ENCODE results near the gene SNAPIN. TPM values are rescaled to one million over a fixed set of nuclear protein-coding genes. Genes with fewer than 3 reads are reported as not detected.

Gene SNAPIN
- total RNA-seq, 1 donor from 2014 or later: 32.8 TPM

DNA sequence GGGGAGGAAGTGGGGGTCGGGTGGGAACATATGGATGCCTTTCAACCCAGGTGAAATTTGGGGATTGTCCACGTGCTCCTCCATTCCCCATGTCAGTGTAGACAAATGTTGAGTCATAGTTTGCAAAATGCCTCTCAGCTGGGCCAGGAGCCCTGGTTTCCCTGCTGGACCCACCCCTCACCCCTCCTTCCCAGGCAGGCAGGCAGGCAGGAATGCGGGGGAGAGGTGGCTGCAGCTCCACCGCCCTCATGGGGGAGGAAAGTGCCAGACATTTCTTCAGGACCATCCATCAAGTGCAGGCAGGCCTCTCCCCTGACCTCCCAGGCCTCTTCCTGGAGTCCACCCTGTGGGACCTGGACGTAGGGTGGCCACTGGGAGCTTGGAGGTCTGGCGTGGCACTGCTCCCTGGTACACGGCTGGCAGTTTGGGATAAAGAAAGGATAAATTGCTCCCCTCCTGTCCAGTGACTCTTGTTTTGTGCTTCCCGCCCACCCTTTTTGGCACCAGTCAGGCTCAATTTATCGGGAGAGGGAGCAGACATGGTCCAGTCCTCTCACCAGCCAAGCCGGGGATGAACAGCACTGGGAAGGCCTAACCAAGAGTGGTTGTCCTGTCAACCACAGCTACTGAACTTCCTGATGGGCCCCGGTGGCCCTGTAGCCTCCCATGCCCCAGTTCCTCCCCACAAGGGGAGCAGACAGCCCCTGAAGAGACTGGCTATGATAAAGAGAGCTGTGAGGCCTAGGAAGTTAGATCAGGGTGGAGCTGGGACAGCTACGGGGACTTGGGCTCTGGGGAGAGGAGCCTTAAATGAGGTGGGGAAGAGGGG is 38.9 kb downstream of the SNAPIN start:
- no peak for DNase-seq (ENCODE audit: low spot score)
- H3K4me3 Mint-ChIP-seq (ENCODE audit: low read depth): no peak overlapping the region
- no peak overlapping the region for H3K27ac Mint-ChIP-seq
- H3K4me1 Mint-ChIP-seq (ENCODE audit: low read depth): no peaks in the 10 kb centered on the region
- no peaks in the 10 kb centered on the region for H3K27me3 Mint-ChIP-seq (ENCODE audit: low read depth)
- H3K36me3 Mint-ChIP-seq (ENCODE audit: low read depth): no peaks in the 10 kb centered on the region
- H3K9me3 Mint-ChIP-seq: no peaks in the 10 kb centered on the region
- intact Hi-C loops (cut with micrococcal nuclease): no loop called here

DNA sequence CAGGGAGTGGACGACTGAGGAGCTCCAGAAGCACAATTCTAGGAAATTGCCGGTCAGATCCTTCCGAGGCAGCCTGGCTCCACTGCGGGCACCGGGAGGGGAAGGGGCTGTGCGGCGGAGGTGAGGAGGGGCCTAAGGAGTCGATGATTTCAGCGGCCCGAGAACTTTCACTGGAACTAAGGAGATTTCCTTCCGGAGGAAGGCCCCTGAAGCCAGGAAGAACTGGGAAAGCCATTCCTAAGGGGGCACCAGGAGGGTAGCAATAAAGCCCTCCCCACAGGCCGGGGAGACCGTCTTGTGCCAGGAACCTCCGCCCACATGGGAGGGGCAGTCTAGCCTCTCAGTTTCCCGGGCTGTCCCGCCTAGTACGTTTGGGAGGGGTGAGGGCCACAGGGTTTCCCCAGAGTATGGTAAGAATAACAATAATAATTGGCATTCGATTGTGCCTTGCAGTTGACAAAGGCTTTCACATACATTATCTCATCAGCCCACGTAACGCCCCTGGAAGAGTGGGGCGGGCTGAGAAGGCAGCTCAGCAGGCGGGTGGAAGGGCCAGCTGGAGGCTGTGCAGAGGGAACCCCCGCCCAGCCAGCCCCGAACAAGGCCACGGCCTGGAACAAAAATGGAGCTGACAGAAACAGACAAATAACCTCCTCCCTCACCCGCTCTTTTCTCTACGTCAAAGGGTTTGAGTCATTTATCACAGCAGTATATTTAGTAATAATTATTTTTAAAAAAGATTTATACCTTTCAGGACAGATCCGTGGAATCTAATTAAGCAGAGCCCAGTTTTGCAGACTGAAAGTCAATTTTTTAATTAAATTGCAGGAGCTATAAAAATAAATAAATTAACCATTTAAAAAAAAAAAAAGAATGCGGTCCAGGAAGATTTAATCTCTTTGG is 39.8 kb downstream of the SNAPIN start:
- no peaks in the 10 kb centered on the region for H3K9me3 Mint-ChIP-seq
- H3K4me3 Mint-ChIP-seq (ENCODE audit: low read depth): no peak overlapping the region
- H3K4me1 Mint-ChIP-seq (ENCODE audit: low read depth): no peaks in the 10 kb centered on the region
- H3K27ac Mint-ChIP-seq: no peak overlapping the region
- DNase-seq (ENCODE audit: low spot score): no peak
- H3K36me3 Mint-ChIP-seq (ENCODE audit: low read depth): no peaks in the 10 kb centered on the region
- H3K27me3 Mint-ChIP-seq (ENCODE audit: low read depth): no peaks in the 10 kb centered on the region
- intact Hi-C loops (cut with micrococcal nuclease): no loop called here

DNA sequence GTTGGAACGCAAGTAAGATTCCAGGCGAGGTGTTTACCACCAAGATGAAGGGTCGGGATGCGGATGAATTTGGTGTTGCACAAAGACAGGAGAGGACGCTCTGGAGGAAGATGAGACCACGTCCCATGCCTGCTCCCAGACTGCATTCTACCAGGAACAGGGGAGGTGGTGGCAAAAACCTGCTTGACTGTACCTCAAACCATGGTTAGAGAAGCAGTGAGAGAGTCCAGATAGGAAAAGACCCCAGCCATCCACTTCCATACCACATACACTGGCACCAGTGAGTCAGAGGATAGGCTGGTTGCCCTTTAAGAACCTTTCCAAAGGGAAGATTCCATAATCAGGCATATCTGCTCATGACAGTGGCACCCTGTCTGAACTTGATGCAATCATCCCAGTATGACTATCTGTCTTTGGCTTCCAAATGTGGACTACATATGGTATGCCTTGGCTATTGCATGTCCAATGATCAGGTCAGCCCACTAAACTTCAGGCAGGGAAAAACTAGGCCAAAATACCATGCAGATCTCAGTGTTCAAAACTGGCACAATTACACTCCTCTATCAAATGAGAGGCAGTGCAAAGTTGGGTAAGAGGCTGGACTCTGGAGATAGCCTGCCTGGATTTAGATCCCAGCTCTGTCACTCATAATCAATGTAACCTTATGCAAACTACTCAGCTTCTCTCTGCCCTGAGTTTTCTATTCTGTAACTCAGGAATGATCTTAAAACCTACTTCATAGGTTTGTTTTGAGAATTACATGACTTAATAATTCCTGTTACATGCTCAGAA is 40.6 kb downstream of the SNAPIN start:
- no peaks in the 10 kb centered on the region for H3K27me3 Mint-ChIP-seq (ENCODE audit: low read depth)
- intact Hi-C loops (cut with micrococcal nuclease): no loop called here
- no peak overlapping the region for H3K4me3 Mint-ChIP-seq (ENCODE audit: low read depth)
- no peaks in the 10 kb centered on the region for H3K4me1 Mint-ChIP-seq (ENCODE audit: low read depth)
- H3K36me3 Mint-ChIP-seq (ENCODE audit: low read depth): no peaks in the 10 kb centered on the region
- no peak for DNase-seq (ENCODE audit: low spot score)
- H3K27ac Mint-ChIP-seq: no peak overlapping the region
- H3K9me3 Mint-ChIP-seq: no peaks in the 10 kb centered on the region

DNA sequence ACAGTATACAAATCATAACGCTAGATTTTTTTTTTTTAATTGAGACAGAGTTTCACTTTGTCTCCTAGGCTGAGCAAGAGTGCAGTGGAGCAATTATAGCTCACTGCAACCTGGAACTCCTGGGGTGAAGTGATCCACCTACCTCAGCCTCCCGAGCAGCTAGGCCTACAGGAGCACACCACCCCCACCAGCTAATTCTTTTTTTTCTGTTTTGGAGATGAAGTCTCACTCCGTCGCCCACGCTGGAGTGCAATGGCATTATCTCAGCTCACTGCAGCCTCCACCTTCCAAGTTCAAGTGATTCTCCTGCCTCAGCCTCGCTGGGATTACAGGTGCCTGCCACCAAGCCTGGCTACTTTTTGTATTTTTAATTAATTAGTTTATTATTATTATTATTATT is 41.3 kb downstream of the SNAPIN start:
- Mint-ChIP-seq H3K9me3 (no peaks in the 10 kb centered on the region), H3K27ac (no peak overlapping the region), H3K27me3 (ENCODE audit: low read depth) (no peaks in the 10 kb centered on the region), H3K4me1 (ENCODE audit: low read depth) (no peaks in the 10 kb centered on the region), H3K36me3 (ENCODE audit: low read depth) (no peaks in the 10 kb centered on the region), H3K4me3 (ENCODE audit: low read depth) (no peak overlapping the region)
- no peak for DNase-seq (ENCODE audit: low spot score)
- intact Hi-C loops (cut with micrococcal nuclease): no loop called here

DNA sequence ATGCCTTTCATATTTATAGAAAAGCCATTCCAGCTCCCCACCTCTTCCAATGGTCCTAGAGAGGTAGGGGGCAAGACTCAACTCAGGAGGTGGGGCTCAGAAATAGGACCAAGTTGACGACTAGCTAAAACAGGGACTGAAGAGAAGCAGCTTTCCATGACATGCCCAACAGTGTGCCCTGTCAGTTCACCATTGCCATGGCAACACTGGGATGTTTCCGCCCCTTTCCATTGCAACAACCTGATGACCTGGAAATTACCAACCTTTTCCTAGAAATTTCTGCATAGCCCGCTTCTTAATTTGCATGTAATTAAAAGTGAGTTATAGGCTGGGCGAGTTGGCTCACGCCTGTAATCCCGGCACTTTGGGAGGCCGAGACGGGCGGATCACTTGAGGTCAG is 47.0 kb downstream of the SNAPIN start:
- Mint-ChIP-seq H3K4me3 (ENCODE audit: low read depth) (no peak overlapping the region), H3K36me3 (ENCODE audit: low read depth) (no peaks in the 10 kb centered on the region), H3K4me1 (ENCODE audit: low read depth) (no peaks in the 10 kb centered on the region), H3K9me3 (no peaks in the 10 kb centered on the region), H3K27me3 (ENCODE audit: low read depth) (peaks cover under 1% of the 10 kb centered on the region), H3K27ac (no peak overlapping the region)
- intact Hi-C loops (cut with micrococcal nuclease): no loop called here
- no peak for DNase-seq (ENCODE audit: low spot score)

DNA sequence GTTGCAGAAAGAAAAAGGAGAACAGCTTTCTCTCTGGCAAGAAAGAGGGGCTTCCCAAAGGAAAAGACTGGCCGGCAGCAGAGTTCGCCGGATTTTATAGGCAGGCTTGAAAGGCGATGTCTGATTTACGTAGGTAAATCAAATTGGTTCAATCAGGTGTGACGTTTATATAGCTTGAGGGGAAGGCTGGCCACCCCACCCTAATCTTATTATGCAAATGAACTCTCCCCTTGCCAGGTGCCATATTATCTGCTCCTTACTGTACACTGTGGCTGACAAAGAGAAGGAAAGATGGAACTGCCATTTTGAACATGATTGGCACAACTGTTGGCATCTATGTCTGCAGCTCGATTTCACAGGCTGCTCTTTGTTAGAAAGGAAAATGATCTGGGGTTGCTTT is 52.5 kb downstream of the SNAPIN start:
- Mint-ChIP-seq H3K4me3 (ENCODE audit: low read depth) (no peak overlapping the region), H3K36me3 (ENCODE audit: low read depth) (no peaks in the 10 kb centered on the region)

More for the DNA sequence above, 52.5 kb downstream of the SNAPIN start:
- Mint-ChIP-seq H3K27me3 (ENCODE audit: low read depth) (peaks cover 9% of the 10 kb centered on the region), H3K4me1 (ENCODE audit: low read depth) (no peaks in the 10 kb centered on the region), H3K27ac (no peak overlapping the region), H3K9me3 (no peaks in the 10 kb centered on the region)
- DNase-seq (ENCODE audit: low spot score): no peak
- intact Hi-C loops (cut with micrococcal nuclease): no loop called here

Other genes starting within 250 kb of the SNAPIN start
- not detected in 2 replicates for gene S100A7A, start 242.2 kb upstream of the SNAPIN start, total RNA-seq
- not detected in 2 replicates for gene S100A7, start 198.1 kb upstream of the SNAPIN start, total RNA-seq
- 209 and 229 TPM in 2 replicates for gene S100A6, start 122.7 kb upstream of the SNAPIN start, total RNA-seq
- gene S100A5, start 117.8 kb upstream of the SNAPIN start, total RNA-seq: 1.8 and 2.4 TPM in 2 replicates
- 175 and 181 TPM in 2 replicates for gene S100A4, start 112.9 kb upstream of the SNAPIN start, total RNA-seq
- gene S100A3, start 109.4 kb upstream of the SNAPIN start, total RNA-seq: not detected in 2 replicates
- gene S100A2, start 92.9 kb upstream of the SNAPIN start, total RNA-seq: 0.44 and 0.75 TPM in 2 replicates
- gene S100A16, start 45.6 kb upstream of the SNAPIN start, total RNA-seq: not detected in 2 replicates
- not detected in 2 replicates for gene S100A14, start 42.4 kb upstream of the SNAPIN start, total RNA-seq
- gene S100A13, start 31.2 kb upstream of the SNAPIN start, total RNA-seq: 3.9 and 4.0 TPM in 2 replicates
- not detected in 2 replicates for gene S100A1, start 30.3 kb upstream of the SNAPIN start, total RNA-seq
- gene CHTOP, start 24.6 kb upstream of the SNAPIN start, total RNA-seq: 94.6 and 98.7 TPM in 2 replicates
- 352 and 358 TPM in 2 replicates for gene ILF2, start 12.3 kb downstream of the SNAPIN start, total RNA-seq
- not detected in 2 replicates for gene NPR1, start 20.0 kb downstream of the SNAPIN start, total RNA-seq
- gene INTS3, start 69.3 kb downstream of the SNAPIN start, total RNA-seq: 53.8 and 54.0 TPM in 2 replicates
- gene SLC27A3, start 116.7 kb downstream of the SNAPIN start, total RNA-seq: 11.5 and 13.7 TPM in 2 replicates